Fibroblast of peridontal ligament (primary cell): Measurements from ENCODE around the gene NCOR1.
A peak's percentile ranks its signal among the peaks of the same experiment; 100 is the strongest.
"Not testable (repeated sequence)": the region's sequence is repeated elsewhere in the genome, so short reads cannot be mapped to it uniquely, and the experiment has no call there.

ENCODE experiments used
- DNase-seq: peaks from one replicate; pipeline ENCODE4 v3.0.0-alpha.2; 2010; ENCODE audit errors: extremely low read depth

Gene NCOR1

GRCh38 chr17:16215002-16215272, 397 bp downstream of the NCOR1 start:
- no peak for DNase-seq

DNA sequence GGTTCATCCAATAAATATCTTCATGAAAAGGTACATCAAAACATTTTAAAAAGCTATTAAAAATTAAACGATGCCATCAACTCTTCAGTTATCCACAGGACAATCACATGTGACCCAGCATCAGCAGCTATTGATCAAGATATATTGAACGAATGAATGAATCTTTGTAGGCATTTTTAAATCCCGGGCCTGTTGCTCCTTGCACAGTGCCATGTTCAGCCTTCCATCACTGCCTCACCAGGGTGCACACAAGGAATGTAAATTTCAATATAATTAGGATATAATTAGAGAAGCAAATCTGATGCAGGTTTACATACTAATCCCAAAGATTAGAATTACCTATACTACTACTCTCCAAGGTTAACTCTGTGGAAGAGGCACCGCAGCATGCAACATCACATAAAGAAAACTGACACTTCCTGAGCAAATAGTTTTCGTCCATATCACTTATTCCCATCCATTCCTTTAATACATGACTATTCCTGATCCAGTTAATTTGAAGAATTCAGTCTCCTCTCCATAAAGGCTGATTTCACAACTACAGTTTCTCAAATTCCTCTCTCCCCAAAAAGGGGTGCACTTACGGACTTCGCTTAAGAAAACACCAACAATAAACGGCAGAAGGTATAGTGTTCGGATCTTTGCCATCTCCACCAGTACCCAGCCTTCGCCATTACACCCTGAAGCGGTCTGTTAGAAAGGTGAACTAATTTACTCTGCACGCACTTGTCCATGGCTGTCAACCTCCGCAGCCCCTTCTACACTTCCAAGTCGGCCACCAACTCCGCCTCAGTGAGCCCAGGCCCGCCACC, 938 bp downstream of the NCOR1 start:
- DNase-seq, result peak; percentile 22

DNA sequence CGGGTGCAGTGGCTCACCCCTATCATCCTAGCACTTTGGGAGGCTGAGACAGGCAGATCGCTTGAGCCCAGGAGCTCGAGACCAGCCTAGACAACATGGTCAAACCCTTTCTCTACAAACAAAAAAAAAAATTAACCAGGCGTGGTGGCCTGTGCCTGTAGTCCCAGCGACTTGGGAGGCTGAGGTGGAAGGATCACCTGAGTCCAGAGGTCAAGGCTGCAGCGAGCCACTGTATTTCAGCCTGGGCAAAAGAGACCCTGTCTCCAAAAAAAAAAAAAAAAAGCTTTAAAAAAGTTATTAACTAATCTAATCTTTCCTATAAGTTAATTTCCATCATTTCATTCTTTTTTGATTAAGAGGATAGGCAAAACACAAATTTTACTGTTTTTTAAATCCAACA, 2.5 kb downstream of the NCOR1 start:
- no peak for DNase-seq

DNA sequence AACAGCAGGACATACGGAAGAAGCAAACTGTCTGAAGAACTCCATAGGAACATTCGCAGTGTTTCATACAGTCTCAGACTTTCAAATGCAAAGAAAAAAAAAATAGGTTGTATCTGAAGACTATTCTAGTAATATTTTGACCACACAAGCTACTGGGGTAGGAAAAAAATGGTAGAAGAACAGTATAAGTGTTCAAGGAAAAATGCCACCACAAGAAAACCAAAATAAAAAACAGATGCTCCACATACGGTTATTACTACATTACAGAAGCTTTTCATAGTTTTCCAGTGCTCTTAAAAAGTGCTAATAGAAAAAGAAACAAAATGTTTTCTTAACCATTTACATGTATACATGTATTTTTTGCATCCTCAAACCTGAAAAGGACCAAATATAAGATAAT, 3.7 kb downstream of the NCOR1 start:
- DNase-seq, result peak; percentile 74

DNA sequence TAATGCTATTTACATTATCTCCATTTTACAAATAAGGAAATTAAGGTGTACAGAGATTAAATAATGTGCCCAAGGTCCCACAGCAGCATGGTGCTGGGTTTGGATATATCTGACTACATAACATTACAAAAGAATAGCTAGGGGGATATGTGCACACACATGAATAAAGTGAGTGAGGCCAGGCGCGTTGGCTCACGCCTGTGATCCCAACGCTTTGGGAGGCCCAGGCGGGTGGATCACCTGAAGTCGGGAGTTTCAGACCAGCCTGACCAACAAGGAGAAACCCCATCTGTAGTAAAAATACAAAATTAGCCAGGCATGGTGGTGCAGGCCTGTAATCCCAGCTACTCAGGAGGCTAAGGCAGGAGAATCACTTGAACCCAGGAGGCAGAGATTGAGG, 10.6 kb downstream of the NCOR1 start:
- not testable (repeated sequence) for DNase-seq

GRCh38 chr17:16202554-16203500, 12.5 kb downstream of the NCOR1 start:
- DNase-seq, result peak; percentile 53

DNA sequence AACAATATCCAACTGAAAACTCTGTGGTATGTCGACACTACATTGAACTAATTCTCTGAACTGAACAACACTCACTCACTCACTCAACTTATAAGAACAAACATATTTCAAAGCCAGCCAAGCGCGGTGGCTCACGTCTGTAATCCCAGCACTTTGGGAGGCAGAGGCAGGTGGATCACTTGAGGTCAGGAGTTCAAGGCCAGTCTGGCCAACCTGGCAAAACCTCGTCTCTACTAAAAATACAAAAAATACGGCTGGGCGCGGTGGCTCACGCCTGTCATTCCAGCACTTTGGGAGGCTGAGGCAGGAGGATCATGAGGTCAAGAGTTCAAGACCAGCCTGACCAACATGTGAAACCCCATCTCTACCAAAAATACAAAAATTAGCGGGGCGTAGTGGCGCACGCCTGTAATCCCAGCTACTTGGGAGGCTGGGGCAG, 13.6 kb downstream of the NCOR1 start:
- not testable (repeated sequence) for DNase-seq

DNA sequence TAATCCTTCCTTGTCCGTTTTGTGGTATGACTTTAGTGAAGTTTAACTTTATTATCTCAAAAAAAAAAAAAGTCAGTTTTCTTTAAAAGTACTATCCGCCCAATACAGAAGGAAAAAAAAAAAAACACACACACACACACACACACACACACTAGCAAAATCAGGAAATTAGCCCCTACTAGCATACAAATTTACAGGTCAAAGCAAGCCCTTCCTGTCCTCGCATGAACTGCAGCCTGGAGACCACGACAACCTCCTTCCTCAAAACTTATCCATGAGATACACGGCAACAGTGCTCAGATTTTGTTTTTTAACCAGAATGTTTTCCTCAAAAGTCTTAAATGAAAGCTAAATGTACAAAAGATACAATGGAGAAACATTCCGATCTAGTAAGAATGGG, 16.2 kb downstream of the NCOR1 start:
- DNase-seq, result peak; percentile 27

- no peak for DNase-seq
These were observed 18.1 kb downstream of the NCOR1 start for GRCh38 chr17:16197276-16197675.

- not testable (repeated sequence) for DNase-seq
These were observed 21.0 kb downstream of the NCOR1 start for GRCh38 chr17:16194307-16194835.

- DNase-seq, result no peak
These were observed 23.7 kb downstream of the NCOR1 start for GRCh38 chr17:16191604-16192003.

DNA sequence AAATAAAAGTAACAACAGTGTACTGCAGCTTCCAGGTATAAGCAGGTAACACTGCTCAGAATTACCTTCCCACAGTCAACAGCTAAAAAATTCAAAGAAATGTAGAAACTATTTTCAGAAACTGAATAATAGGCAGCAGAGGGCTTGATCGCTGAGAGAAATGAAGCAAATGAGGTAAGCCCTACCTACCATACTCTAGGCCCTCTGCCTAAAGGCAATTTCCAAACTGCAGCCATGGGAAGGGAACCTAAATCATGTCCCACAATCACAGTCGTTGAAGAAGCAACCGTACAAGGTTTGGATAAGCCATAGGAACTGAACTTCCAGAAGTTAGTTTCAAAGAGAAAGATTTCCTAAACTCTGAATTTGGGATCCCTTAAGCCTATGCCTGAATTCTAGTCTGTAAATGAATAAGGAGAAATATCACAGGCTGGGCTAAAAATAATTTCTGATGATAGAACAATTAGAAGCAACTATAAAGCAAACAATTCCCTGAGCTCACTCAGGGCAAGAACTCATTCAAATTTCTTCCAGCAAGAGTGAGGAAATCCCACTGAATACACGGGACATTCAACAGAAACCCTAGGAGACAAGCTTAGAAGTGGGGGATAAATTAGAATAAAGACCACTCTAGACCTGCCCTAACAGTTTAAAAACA, 24.5 kb downstream of the NCOR1 start:
- no peak for DNase-seq

DNA sequence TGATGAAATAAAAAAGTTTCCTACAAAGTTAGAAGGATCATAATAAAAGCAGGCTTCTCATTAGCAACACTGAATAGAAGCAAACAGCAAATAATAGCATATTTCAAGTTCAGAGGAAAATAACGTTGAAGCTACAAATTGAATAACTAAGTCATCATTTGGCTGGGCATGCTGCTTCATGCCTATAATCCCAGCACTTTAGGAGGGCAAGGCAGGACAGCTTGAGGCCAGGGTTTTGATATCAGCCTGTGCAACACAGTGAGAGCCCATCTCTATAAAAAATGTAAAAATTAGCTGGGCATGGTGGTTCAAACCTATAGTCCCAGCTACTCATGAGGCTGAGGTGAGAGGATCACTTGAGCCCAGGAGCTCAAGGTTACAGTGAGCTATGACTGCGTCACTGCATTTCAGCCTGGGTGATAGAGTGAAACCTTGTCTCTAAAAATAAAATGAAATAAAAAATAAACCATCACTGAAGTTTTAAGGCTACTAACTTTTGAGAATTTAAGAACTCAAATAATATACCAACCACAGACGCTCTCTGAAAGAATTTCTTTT, 25.5 kb downstream of the NCOR1 start:
- DNase-seq, result no peak

GRCh38 chr17:16187642-16188041, 27.7 kb downstream of the NCOR1 start:
- no peak for DNase-seq

DNA sequence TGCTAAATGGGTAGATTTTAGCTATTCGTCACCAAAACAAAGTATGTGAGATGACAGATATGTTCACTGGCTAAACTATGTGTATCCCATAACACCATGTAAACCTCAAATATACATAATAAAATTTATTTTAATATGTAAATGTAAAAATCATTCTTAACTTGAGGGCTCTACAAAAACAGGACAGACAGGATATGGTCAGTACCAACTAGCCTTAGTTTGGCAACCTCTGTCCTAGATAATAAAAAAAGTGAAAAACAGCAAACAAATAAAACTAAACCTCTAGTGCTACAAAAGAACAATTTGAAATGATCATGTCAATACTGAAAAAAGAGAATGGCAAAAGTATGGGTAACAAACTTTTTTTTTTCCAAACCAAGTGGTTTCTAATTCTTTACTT, 33.8 kb downstream of the NCOR1 start:
- DNase-seq, result no peak

DNA sequence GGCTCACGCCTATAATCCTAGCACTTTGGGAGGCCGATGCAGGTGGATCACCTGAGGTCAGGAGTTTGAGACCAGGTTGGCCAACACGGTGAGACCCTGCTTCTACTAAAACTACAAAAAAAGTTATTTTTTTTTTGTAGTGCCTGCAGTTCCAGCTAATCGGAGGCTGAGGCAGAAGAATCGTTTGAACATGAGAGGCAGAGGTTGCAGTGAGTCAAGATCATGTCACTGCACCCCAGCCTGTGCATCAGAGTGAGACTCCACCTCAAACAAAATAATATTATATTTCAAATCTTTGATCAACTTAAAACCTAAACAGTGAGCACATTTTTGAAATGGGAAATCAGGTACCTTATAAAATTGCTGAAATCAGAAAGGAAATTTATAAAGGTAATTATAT, 36.5 kb downstream of the NCOR1 start:
- DNase-seq, result no peak

- DNase-seq, result peak; percentile 65
These were observed 43.7 kb downstream of the NCOR1 start for GRCh38 chr17:16171613-16172012.

DNA sequence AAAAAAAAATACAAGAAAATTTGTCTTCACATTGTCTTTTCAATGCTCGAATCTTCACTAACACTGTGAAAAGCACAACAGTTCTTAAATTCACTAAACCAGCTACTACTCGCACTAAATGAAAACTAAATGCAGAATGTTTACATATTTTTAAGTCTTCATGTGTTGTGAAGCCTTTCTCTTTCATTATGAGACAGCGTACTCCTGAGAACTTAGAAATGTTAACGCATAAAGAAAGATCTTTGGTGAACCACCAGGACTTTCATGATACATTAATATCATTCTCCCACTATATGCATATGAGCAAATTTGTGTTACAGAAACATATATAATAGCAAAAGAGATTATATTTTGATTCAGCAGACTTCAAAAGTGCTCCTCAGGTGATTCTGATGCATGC, 48.6 kb downstream of the NCOR1 start:
- DNase-seq, result not testable (repeated sequence)

GRCh38 chr17:16158714-16159113, 56.6 kb downstream of the NCOR1 start:
- no peak for DNase-seq

DNA sequence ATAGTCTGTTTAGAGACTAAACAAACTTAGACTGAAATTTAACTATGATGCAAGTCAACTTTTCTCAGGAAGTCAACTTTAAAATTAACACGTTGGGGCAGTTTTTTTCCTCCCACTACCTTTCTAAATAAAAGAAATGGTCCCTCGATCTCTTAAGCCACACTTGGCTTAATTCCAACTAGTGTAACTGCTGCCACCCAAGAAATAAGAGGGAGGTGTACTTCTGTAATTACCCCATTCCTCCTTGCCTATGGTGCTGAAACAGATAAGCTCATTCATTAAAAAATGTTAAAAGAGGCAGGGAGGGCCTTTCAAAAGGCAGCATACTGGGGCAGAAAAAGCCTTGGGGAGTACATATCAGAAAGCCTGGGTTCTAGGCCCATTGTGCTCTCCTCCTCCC, 59.8 kb downstream of the NCOR1 start:
- DNase-seq, result no peak

DNA sequence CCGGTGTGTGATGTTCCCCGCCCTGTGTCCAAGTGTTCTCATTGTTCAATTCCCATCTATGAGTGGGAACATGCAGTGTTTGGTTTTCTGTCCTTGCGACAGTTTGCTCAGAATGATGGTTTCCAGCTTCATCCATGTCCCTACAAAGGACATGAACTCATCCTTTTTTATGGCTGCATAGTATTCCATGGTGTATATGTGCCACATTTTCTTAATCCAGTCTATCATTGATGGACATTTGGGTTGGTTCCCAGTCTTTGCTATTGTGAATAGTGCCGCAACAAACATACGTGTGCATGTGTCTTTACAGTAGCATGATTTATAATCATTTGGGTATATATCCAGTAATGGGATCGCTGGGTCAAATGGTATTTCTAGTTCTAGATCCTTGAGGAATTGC, 63.0 kb downstream of the NCOR1 start:
- not testable (repeated sequence) for DNase-seq
